Measurements from ENCODE around the gene AFAP1L1. TPM values are rescaled to one million over a fixed set of nuclear protein-coding genes. Genes with fewer than 3 reads are reported as not detected.

The AFAP1L1 gene
- total RNA-seq, 1 experiment from 2014 or later, result 2.3 TPM

DNA sequence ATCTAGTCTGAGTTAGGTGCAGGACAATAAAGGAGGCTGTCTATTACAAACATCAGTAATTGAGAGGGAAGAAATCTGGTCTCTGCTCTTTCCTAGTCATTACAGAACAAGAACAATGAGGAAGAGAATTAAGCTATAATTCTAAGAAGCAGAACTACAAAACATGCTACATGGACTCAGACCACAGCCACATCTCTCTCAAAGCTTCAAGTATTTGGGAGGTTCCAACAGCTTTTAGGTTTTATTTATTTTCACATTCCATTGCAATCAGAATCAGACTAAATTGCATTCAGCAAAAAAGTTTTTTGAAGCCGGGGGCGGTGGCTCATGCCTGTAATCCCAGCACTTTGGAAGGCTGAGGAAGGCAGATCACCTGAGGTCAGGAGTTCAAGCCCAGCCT, 72.5 kb downstream of the AFAP1L1 start:
- no peak for DNase-seq (ENCODE audit: extremely low read depth, low read depth)

DNA sequence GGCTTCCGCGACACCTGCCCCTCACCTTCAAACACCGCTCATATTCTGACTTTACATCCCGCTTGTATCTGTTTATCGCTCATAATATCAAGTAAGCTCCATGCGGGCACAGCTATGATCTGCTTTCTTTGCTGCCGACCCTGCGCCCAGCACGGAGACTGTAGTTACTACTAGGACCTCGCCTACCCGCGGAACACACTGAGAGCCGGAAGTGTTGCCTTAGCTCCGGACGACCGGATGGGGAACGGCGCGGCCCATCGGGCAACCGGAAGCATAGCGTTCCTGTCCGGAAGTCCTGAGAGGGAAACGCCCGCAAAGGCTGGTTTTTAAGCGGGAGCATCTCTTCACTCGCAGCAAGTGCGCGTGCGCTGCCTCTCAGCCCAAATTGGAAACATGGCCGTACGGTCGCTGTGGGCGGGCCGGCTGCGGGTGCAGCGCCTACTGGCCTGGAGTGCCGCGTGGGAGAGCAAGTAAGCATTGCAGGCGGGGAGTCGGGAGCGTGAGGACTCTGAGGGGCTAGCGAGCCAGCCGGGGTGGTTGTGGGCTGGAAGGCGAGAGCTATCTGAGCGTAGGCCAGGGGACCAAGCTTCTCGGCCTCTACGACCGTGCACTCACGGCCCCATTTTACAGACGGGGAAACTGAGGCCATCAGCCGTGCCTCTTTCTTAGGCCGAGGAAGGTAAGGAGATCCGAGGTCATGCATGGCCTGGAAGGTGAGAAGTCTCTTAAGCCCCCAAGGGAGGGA, 73.7 kb downstream of the AFAP1L1 start, which contains the start of gene GRPEL2:
Gene GRPEL2, plus strand, starts transcription at position 353 of the 745 bp plus-strand sequence. Its CDS starts 41 bp downstream, at position 394.
- DNase-seq (ENCODE audit: extremely low read depth, low read depth), result peak; percentile 98

DNA sequence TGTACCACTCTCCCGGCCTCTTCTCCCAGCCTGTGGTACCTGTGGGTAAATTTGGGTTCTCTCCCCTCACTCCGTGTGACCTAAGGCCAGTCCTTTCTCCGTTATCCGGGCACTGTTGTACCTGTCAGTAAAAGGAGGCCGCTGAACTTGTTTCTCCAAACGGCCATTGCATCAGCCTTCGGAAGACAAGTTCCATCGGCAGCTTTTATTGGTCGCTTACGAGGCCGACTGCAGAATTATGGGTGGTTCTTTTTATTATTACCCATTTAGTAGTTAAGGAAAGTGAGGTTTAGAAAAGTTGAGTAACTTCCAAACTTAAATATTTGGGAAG, 74.2 kb downstream of the AFAP1L1 start:
- DNase-seq (ENCODE audit: extremely low read depth, low read depth), result no peak

DNA sequence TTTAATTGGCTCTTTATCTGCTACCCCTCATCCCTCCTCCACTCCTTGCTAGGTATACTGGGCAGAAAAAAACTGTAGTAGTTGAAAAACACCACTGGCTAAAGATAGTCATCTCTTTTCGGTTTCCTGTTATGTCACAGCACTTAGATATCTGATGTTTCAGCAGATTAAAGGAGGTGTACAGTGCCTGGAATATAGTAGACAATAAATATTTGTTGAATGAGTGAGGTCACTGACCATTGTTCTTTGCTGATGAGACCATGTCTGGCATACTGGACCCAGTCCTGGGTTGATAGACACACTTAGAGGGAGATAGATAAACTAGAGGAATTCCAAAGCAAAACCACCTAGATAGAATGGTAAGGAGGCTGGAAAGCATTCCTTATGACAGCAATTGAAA, 76.9 kb downstream of the AFAP1L1 start:
- no peak for DNase-seq (ENCODE audit: extremely low read depth, low read depth)

DNA sequence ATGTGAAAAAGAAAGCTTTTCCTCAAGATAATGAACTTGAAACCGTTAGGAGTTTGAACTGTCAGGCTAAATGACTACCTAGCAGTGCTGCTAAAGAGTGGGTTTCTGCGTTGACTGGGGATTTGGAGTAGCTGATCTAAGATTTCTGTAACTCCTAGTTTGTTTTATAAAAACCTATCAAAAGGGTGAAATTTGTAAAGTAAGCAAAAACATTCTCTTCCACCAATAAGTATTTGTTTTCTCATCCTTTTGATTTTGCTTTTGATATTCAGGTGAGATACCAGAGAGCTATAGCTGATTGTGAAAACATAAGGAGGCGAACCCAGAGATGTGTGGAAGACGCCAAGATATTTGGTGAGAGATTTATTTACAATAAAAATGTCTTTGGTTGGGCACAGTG, 77.7 kb downstream of the AFAP1L1 start:
- no peak for DNase-seq (ENCODE audit: extremely low read depth, low read depth)

DNA sequence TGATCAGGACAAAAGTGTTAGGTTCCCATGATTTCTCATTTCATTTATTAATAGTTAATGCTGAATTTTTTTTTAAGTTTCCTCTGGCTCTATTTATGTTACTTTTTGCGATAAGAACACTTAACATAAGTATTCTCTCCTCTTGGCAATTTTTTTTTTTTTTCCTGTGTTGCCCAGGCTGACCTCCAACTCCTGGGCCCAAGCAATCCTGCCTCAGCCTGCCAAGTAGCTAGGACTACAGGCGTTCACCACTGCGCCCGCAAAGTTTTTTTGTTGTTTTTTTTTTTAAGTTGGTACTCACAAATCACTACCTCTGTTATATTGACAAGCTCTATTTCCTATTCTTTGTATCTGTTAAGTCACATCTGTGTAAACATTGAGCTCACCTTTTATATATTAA, 80.5 kb downstream of the AFAP1L1 start:
- DNase-seq (ENCODE audit: extremely low read depth, low read depth), result no peak

DNA sequence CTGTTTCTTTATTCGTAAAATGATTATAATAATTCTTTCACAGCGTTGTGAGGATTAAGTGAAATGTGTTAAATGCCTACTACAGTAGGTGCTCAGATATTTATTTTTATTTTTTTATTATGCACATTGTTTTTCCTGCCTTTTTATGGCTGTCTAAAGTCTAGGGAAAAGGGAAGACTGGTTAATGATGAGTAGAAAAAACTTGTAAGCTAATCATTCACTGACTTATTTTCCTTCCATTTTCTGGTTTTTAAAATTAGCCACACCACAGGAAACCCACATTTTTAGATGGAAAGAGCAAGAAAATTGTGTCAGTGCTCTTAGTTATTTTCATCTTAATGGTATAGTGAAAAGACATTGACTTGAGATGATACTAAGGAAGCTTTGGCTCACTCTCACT, 82.3 kb downstream of the AFAP1L1 start:
- DNase-seq (ENCODE audit: extremely low read depth, low read depth), result no peak

DNA sequence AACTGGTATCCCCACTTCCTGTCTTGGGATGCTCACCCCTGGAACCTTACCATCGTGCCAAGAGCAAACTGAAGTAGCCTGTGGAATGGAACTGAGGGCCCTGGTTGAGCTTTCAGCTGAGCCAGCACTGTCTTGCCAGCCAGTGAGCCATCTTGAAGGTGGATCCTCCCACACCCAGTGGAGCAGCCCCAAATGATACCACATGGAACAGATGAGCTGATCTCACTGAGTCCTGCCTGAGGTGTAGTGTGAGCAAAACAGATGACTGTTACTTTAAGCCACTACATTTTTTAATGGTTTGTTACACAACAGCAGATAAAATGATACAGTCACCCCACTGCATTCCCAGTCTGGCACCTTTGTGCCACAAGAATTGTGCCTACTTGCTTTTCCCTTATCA, 84.0 kb downstream of the AFAP1L1 start:
- no peak for DNase-seq (ENCODE audit: extremely low read depth, low read depth)

DNA sequence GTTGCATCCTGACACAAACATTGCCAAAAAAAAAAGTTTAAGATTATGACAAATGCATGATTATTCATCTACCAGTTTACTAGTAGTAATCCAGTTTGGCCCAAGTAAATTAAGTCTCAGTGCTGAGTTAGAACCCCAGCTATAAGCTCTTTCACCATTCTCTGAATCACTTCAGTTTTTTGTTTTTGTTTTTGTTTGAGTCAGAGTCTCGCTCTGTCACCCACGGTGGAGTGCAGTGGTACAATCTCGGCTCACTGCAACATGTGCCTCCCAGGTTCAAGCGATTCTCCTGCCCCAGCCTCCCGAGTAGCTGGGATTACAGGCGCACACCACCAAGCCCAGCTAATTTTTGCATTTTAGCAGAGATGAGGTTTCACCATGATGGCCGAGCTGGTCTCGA, 84.7 kb downstream of the AFAP1L1 start:
- no peak for DNase-seq (ENCODE audit: extremely low read depth, low read depth)

DNA sequence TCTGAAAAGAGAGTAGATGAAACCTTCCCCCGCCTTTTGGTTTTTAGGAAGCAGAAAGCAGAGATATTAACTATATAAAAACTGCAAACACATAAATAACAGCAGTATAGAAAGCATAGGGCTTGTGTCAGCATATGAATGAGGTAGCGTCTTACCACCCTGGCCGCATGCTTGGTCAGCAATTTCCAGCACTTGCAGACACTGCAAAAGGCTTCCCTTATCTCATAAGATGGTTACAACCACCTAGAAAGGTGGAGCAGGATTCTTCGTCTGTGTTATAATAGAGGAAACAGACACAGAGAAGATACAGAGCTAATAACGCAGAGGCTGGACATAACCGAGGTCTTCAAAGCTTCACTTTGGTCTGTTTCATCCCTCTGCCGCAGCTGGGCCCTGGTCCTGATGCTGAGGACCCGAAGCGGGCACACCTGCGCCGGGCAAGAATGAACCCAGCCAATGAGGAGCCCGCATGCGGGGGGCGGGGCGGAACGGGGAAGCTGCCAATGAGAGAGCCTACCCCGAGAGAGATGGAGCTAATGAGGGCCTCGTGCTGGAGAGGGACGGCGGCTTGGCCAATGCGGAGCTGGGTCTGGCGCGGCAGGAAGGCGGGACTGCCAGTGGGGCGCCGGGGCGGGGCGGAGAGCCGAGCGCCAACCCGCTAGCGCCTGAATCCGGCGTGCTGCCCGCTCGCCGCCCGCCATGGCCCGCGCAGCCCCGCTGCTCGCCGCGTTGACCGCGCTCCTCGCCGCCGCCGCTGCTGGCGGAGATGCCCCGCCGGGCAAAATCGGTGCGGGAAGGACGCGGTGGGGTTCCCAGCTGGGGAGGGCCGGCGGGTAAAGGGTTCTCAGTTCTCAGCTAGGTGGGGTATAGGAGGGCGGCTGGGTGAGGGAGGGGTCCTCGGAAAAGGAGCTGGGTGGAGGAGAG, 86.0 kb downstream of the AFAP1L1 start, which contains the start of gene PCYOX1L:
Gene PCYOX1L, plus strand, starts transcription at position 677 of the 924 bp plus-strand sequence. Its CDS starts 23 bp downstream, at position 700.
- peak; percentile 95 for DNase-seq (ENCODE audit: extremely low read depth, low read depth)

DNA sequence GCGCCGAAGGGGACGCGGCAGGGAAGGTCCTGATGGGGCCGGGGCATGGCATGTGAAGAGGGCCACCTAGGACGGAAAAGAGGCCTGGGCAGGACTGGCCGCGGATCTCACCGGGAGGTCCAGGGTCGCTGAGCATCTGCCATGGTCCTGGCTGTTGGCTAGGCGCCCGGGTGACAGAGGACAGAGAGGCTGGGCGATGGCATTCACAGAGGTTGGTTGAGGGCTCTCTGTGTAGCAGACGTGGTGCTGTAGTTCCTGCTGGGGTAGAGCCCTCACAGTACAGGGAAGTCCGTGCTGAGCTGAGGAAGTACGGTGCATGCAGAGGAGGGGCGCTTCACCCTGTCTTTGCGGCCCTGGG, 86.6 kb downstream of the AFAP1L1 start:
- no peak for DNase-seq (ENCODE audit: extremely low read depth, low read depth)

DNA sequence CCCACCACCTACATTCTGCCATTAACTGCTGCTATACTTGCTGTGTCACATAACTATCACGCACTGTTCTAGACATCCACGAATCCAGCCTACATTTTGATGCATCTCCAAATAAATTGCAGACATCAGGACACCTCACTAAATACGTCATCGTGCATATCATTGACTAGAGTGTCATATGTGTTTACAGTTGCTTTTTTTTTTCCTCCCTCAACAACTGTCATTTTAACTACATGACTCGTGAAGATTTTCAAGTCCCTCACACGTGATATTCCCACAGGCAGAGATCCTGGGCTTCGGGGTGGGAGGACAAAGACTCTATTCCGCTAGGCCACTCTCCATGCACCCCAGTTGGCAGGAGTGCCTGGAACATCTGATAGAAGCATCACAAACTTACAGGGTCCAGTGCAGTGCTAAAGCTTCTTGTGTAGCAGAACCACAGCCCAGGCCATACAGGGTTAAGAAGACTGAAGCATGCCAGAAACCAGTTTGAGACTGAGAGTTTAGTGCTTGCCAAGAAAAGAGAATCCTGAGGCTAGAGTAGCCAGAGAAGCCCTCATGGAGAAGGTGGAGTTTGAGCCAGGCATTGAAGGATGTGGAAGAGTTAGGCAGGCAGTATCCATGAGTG, 87.3 kb downstream of the AFAP1L1 start:
- DNase-seq (ENCODE audit: extremely low read depth, low read depth), result no peak

DNA sequence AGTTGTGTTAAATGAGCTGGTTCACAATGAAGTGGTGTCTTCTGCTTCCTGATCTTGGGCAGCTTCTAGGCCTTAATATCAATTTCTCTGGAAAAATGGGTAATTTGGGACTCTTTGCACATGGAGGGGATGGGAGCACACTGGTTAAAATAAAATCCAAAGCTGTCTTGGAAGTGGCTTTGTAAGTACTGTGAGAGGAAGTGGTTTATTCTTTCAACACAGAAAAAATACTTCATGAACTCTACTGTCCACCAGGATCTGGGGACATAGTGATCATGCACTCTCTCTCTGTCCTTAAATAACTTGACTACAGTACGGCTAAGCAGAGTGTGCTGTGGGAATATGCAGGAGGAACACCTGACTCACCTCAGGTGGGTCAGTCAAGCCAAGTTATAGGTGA, 88.6 kb downstream of the AFAP1L1 start:
- no peak for DNase-seq (ENCODE audit: extremely low read depth, low read depth)

DNA sequence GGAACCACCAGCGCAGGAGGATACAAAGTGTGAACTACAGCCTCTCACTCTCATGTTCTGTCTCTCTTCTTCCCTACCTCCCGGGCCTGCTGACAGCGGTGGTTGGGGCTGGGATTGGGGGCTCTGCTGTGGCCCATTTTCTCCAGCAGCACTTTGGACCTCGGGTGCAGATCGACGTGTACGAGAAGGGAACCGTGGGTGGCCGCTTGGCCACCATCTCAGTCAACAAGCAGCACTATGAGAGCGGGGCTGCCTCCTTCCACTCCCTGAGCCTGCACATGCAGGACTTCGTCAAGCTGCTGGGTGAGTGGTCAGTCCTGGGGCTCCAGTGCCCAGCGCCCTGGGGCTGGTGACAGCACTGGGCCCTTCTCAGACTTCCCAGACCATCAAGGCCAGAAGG, 90.9 kb downstream of the AFAP1L1 start:
- DNase-seq (ENCODE audit: extremely low read depth, low read depth), result no peak

DNA sequence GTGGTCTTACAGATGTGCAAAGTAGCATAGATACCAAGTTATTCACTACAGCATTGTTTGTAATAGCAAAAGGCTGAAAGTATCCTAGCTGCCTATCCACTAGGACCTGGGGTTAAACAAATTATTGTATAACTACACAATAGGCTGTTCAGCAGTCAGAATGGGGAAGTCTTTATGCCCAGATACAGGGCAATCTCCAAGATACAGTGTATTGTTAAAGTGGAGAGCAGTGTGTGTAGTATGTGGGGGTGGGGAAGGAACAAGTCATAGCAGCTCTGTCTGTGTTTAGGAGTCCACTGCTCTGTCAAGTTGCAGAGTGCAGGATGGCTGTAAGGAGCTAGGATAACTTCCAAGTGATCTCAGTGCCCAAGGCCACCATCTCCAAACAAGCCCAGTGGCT, 91.7 kb downstream of the AFAP1L1 start:
- no peak for DNase-seq (ENCODE audit: extremely low read depth, low read depth)

DNA sequence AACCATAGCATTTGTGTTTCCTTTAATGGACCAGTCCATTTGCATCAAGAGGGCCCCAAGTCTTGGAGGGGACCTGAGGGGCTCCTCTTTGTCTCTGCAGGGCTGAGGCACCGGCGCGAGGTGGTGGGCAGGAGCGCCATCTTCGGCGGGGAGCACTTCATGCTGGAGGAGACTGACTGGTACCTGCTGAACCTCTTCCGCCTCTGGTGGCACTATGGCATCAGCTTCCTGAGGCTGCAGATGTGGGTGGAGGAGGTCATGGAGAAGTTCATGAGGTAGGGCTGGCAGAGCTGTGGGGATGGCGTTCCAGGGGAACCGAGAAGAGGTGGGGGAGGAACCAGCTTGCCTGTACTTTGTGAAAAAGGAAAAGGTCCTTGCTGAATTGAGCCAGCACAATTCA, 92.3 kb downstream of the AFAP1L1 start:
- no peak for DNase-seq (ENCODE audit: extremely low read depth, low read depth)

DNA sequence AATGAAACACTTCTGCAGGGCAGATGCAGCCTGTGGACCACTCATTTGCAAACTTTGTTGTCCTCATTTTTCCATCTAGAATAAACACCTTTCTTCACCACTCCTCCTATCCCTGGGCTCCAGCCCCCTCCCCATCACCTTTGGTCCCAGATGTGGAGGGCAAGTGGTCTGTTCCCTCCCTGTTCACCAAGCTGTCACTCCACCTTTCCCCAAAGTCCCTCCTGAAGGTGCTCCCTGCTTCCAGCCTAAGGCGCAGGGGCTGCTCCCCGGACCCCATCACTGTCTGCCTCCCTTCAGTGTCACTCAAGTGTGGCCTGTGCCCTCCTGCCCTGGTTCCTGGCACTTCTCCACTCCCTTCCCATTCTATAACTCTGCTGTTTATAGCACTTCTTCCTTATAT, 93.1 kb downstream of the AFAP1L1 start:
- no peak for DNase-seq (ENCODE audit: extremely low read depth, low read depth)

DNA sequence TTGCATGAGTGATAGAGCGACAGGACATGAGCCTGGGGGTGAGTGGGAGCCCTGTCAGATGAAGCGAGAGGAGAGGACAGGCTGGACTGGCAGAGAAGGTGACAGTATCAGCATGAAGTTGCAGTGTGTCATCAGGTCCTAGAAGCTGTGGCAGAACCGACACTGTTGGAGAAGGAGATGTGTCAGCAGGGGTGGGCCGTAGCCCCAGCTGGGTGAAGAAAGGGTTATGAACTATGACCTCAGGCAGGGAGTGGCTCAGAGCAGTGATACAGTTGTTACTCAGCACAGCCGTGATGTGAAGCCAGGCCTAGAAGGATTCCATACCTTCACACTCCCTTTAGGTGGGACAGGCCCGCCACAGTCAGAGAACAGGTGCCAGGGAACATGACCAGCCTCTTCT, 93.8 kb downstream of the AFAP1L1 start:
- no peak for DNase-seq (ENCODE audit: extremely low read depth, low read depth)

DNA sequence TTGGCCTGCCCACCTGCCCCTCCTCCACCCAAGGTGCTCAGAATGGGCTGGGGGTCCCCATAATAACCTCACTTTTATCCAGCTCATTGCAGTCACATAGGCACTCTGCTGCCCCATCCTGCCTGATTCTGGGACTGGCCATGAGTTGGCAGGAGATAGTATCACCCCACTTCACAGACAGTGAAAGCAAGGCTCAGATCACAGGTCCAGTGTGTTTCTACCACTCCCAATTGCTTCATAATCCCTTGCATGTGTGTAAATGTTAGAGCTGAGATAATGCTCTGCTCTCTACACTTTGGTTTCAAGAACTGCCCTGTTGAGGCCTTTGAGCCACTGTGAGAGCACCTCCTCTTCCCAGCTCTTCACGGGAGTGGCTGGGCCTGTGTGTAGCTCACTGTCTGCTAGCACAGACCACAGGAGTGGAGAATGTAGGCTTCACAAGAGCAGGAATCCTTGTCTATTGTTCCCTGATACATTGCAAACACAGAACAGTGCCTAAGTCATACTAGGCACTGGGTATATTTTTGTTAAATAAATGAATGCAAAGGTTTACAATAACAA, 94.6 kb downstream of the AFAP1L1 start:
- no peak for DNase-seq (ENCODE audit: extremely low read depth, low read depth)

DNA sequence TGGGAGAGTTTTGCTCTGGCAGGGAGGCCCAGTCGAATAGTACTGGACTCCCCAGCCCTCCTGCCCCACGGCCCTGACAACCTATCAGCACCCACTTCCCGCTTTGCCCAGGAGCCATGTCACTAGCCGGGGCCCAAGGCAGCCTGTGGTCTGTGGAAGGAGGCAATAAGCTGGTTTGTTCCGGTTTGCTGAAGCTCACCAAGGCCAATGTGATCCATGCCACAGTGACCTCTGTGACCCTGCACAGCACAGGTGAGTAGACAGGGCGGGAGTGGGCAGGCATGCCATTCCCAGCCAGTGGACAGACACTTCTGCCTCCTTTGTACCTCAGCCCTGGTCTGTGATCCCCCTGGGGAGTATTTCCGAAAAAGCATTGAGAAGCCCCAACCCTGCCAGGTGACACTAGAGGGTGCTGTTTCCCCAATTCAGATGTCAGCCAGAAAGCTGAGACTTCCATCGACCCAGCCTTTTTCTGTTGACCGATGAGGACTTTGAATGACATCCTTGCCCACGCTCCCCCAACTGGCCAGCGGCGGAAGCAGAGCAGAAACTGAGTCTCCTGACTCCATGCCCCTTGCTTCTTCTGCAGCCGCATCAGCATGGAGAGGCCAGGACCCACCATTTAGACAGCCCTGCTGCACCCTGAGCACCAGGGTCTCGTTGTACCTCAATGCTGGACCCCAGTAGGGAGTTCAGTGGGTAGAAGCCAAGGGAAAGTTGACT, 95.8 kb downstream of the AFAP1L1 start:
- peak; percentile 76 for DNase-seq (ENCODE audit: extremely low read depth, low read depth)
